H1 (cell line): ENCODE measurements around the gene C11orf54. TPM values are rescaled to one million over a fixed set of nuclear protein-coding genes. Genes with fewer than 3 reads are reported as not detected.

Experiments used
- CHD1 ChIP-seq: IDR thresholded peaks from 2 replicates; pipeline ENCODE4 v1.6.1; 2012; ENCODE audit warnings: low read depth, low read length, improper control_type of control experiment
- HDAC6 ChIP-seq: IDR thresholded peaks from one replicate; pipeline ENCODE4 v1.7.1; 2012; ENCODE audit warnings: low read depth, mild to moderate bottlenecking, inconsistent platforms, low read length, moderate library complexity
- KDM5A ChIP-seq: fragments of 200-600 bp; IDR thresholded peaks from 2 replicates; pipeline ENCODE4 v1.7.1; 2012; ENCODE audit warnings: mild to moderate bottlenecking, low read length, inconsistent platforms, mixed read lengths
- SP2 ChIP-seq: IDR thresholded peaks from 2 replicates; pipeline ENCODE4 v1.6.1; 2012; ENCODE audit warnings: mild to moderate bottlenecking, low read length, inconsistent platforms
- polyA plus RNA-seq, 7 experiments: library from polyadenylated mRNA; depleted of rRNA in 3 of 7; stranded (reverse) in 5 of 7; unstranded in 2 of 7; fragments of >200 nt in 5 of 7; fragments of 200-250 nt in 2 of 7; gene quantifications; 1 replicate in 5 of 7; 2 replicates in 1 of 7; 4 replicates in 1 of 7; pipeline versions ENCODE4 v1.2.1 to v1.2.3, GENCODE V29; 2011 to 2013; ENCODE audit warnings: missing spikeins in 2 of 7, mixed read lengths in 2 of 7
- total RNA-seq: library from RNA; stranded (reverse); fragmentation: NEBNext Ultra II Directional; extraction: Animal tissue kit (Norgen Biotek cat#: 25700); gene quantifications from 2 replicates; pipeline ENCODE4 v1.2.1, GENCODE V29; 2021

Gene C11orf54
- total and polyA plus RNA-seq, 2 of the 8 experiments (the other 6 are each of a cell fraction or from before 2014, with no cell fraction given) = 14.7 to 24.5 TPM

GRCh38 chr11:93741094-93741881, at the start of gene C11orf54, which contains the start of gene TAF1D (continued):
- TF ChIP-seq SP2 (no peak), KDM5A (no peak), CHD1 (no peak; the same call in 1 of the 2 replicates), HDAC6 (no peak)
